HG03280 (cell line): ENCODE results near the gene KIF18A.

ENCODE experiments used
- ATAC-seq: cut with Tn5 transposase; IDR thresholded peaks from one replicate; pipeline ENCODE4 v1.9.1; 2021; ENCODE audit warnings: mild to moderate bottlenecking, moderate library complexity; ENCODE audit not compliant: unreplicated experiment

The KIF18A gene

GRCh38 chr11:28049338-28050216, 58.4 kb downstream of the KIF18A start:
- ATAC-seq: no peak

- ATAC-seq: no peak
These were observed 59.1 kb downstream of the KIF18A start for GRCh38 chr11:28048812-28049211.

- no peak for ATAC-seq
These were observed 63.8 kb downstream of the KIF18A start for GRCh38 chr11:28043930-28044709.

DNA sequence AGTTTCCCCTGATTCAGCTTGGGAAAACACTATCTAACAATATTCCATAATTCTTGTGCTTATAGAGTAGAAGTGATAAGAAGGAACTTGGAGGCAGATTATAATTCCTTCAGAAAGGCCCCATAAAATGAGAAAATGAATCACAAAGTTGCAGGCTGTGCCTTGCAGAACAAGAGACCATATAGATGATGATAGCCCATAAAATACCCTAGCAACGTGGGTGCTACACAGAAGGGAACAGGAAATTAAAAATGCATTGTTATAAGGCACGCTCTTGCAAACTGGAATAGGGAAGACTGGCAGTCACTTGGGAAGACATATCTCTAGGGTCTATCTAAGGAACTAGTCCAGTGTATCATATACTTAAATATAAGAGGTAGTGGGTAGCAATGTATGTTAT, 67.6 kb downstream of the KIF18A start:
- ATAC-seq: no peak

GRCh38 chr11:28038775-28039174, 69.2 kb downstream of the KIF18A start:
- ATAC-seq: no peak

DNA sequence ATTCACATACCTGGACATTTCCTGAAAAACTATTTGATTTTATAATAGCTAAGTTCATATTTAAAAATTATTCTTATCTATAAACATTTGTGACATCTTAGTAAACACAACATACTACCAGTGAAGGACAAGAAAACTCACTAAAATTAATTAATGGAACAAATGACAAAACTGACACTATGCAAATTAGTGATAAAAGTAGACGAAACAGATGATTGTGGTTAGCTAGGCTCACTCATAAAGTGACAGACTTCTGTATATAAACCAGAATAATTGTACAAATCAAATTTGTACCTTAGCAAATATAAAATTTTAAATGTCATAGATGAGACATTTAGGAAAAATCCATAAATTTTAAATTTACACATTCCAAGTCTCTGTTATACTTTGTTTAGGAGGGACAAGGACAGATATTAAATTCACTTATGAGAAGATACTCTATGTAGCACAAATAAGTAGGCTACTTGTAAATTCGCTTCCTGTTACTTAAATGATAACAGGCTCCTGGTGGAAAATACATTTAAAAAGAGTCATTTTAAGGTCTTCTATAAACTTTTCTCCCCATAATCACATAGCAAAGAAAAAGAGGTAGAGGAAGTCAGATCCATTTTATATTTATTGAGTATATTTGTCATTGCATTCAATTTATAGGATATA, 81.2 kb downstream of the KIF18A start:
- ATAC-seq: no peak

DNA sequence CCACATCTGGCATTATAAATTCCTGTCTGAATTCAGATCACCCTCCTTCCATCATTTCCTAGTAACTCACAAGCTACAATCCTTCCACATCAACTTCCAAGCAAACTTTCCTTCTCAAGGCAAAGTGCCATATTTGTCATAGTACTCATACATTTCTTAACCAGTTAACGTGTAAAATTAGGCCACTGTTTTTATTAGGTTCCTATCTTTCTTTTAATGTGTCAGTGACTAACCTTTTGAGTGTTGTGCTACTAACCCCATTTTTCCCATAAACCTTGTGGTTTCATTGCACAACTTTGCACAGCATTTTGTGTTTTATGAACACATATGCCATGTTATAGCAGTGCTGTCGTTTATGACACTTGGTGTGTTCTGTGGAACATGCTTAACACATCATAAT, 90.1 kb downstream of the KIF18A start:
- no peak for ATAC-seq

DNA sequence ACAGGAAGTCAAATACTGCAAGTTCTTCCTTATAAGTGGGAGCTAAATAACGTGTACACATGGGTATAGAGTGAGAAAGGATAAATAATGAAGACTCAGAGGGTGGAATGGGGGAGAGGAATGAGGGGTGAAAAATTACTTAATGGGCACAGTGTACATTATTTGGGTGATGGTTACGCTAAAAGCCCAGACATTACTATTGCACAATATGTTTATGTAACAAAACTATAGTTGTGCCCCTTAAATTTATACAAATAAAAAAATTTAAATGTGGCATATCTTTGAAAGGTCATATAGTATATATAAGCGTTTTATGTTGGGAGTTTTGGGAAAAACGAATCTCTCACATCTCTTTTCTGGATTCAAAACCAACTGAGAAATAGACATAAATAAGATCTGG, 96.1 kb downstream of the KIF18A start:
- no peak for ATAC-seq

GRCh38 chr11:28009996-28010395, 98.0 kb downstream of the KIF18A start:
- no peak for ATAC-seq

DNA sequence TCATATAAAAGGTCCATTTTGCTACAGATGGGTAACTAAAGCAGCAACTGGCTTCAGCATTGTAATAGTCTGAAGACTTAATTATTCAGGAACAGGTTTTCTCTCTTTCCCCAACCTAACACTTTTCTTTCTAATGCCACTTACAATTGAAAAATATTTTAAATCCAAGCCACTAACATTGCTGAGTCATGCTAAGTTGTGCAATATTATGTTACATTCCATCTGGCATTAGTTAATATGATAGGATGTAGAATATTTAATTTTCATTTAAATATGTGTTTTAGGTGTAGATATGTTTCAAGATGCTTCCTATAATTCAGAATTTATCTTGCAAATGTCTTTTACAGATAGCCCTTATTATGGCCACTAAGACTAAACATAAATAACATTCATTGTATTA, 98.6 kb downstream of the KIF18A start:
- no peak for ATAC-seq

DNA sequence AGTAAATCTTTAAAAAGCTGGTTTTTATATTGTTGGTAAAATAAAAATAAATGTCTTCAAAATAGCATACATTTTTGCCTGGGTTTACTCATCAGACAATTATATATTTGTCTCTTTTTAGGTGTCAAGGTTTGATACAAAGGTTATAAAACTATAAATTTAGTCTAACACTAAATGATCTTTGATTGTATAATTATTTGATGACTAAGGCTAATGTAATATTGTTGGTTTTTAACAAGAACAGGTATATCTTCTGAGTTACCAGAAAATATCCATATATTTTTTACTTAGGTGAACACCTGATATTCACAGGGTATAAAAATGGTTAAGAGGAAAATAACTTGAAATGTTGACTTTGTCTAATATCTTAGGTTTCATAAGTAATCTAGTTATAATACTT, 104.3 kb downstream of the KIF18A start:
- ATAC-seq: no peak

DNA sequence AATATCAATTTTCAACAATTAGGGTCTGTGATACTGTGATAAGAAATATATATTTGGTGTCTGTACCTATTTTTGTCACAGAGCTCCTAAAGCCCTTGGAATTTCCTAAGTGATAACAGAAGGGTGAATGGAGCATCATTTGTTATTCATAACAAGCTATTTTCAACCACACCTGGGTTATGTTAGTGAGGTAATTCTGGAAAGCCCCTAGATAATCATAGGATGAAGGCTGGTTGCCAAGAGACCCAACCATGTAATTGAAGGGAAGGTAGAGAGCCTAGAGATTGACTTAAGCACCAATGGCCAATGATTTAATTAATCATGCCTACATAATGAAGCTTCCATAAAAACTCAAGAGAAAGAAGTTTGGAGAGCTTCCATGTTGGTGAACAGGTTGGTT, 109.4 kb downstream of the KIF18A start:
- no peak for ATAC-seq

DNA sequence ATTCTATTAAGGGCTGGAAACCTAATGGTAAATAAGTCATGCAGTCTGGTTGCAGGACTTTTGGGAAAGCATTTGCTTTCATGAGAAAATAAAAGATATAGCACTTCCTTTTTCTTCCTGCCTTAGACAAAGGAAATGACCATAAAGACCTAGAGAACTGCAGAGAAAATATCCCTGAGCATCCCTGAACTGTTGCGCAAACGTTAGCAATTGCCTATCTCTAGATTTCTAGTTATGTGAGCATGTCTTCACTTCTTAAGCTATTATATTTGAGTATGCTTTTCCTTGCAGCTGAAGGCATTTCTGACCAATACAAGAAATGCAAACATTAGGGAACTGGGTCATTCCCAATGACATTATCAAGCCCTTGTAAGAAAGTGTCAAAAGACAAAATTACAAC, 110.6 kb downstream of the KIF18A start:
- no peak for ATAC-seq

DNA sequence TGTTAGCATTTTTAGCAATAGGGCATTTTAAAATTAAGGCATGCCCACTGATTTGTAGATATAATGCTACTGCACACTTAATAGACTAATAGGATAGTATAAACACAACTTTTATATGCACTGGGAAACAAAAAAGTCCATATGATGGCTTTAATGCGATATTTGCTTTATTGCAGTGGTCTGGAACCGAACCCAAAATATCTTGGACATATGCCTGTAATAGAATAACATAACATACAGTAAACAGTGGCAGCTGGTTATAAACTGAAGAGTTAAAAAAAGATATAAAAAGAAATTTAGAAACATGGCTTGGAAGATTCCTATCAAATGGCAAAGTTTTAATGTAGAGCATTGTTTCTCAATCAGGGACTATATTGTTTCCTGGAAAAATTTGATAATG, 111.9 kb downstream of the KIF18A start:
- ATAC-seq: no peak

DNA sequence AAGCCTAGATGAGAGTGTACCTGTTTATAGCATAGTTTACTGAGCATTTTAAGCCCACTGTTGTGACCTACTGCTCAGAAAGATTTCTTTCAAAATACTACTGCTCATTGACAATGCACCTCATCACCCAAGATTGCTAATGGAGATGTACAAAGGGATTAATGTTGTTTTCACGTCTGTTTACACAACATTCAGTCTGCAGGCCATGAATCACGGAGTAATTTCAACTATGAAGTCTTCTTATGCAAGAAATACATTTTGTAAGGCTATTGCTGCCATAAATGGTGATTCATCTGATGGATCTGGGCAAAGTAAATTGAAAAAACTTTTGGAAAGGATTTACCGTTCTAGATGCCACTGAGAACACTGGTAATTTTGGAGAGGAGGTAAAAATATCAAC, 112.9 kb downstream of the KIF18A start:
- no peak for ATAC-seq

- ATAC-seq: no peak
These were observed 116.2 kb downstream of the KIF18A start for GRCh38 chr11:27991736-27992135.

DNA sequence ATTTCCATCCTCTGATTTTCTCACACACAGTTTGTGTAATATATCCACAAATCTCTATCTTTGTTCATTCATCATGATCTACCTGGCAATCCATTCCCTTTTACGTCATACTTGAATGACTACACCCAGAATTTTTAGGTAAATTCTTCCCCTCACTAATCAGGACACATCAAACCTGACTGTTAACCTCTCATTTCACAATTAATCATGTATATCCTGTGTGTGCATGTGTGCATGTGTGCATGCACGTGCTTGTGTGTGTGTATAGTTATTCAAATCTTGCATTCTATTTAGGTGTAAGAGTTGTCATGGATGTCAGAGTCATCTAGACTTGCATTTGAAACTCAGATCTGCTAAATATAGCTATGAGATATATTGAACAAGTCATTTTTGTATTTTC, 130.4 kb downstream of the KIF18A start:
- ATAC-seq: no peak

DNA sequence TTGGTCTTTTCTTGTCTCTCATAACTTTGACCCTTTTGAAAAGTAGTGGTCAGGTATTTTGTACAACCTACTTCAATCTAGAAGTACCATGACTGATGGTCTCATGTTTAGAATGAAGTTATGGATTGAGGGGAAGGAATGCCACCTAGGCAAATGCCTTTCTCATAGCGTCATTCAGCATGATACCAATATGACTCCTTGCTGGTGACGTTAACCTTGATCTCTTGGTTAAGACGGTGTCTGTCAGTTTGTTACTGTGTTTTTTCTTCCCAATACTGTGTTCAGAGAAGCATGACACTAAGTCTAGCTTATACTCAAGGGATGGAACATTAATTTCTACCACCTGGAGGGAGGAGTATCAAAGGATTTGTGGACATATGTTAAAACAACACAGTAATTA, 130.9 kb downstream of the KIF18A start:
- ATAC-seq: no peak

GRCh38 chr11:27976262-27976661, 131.7 kb downstream of the KIF18A start:
- ATAC-seq: no peak

DNA sequence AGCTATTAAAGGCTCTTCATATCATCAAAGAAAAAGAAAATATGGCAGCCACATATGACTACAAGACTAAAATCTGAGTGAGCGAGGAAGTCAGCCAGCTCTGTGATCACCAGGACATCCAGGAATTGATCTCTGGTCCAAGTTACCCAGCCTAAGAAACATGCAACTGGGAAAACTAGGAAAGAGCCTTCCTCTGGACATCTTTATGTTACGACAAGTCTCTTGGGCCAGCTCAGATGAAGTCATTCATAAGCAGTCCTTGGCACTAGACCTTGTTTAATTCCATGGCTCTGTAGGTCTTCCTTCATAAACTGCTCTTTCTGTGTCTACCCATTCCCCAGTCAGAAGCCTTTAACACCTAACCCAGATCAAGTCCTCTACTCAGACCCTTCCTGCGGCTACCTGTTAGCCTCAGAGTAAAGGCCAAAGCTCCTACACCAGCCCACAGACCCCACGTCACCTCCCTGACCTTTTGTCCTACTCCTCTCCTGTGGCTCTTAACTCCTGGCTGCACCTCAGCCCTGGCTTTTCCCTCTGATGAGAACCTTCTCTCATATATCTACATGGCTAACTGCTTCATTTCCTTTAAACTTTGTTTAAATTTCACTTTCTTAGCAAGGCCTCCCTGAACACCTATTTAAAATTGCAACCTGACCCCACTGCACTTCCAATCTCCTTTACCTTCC, 134.0 kb downstream of the KIF18A start:
- ATAC-seq: no peak

DNA sequence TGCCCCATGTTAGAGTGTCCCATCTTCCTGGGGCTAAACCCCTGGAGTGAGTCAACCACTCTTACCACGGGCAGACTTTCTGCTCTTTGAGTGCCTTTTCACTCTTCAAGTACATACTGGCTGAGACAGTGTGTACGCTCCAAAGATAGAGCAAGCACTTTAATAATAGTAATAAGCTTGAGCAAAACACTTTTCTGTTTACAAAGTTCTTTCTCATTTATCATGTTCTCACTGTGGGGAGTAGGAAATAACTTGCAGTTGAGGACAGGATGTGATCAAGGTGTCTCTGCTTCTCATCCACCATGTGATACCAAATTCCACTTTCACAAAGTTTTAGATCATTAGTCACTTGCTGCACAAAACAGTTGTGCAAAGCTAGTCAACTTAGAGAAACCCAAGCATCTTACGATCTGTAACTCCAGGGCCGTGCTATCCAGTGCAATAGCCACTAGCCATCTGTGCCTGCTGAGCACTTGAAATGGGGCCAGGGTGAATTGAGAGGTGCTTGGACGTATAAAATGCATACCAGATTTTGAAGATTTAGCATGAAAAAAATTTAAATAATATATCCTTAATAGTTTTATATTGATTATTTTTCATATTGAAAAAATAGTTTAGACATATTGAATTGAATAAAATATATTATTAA, 135.3 kb downstream of the KIF18A start:
- ATAC-seq: no peak
